SK-N-SH (cell line): Measurements from ENCODE around the gene DCP1B. TPM values are rescaled to one million over a fixed set of nuclear protein-coding genes. Genes with fewer than 3 reads are reported as not detected.

ENCODE experiments used
- CTCF ChIA-PET: fragments of 300-600, 350-600 bp; formaldehyde crosslinking; extraction: SDS; loops from one replicate; lab custom pipeline; 2021; lab: Yijun Ruan, JAX
- POLR2A ChIA-PET: fragments of 350-600 bp; sonication (Branson Sonifier 250); formaldehyde crosslinking; extraction: SDS; loops from one replicate; lab custom pipeline; 2020; ENCODE audit warnings: antibody characterized with exemption, inconsistent platforms; lab: Yijun Ruan, JAX
- DNase-seq: peaks from one replicate; pipeline ENCODE4 v3.0.0; 2012
- H2AFZ ChIP-seq: fragments of 200-600 bp; sonication (generic); 2 replicates; pipeline ENCODE4 v1.8.1; 2016; ENCODE audit warnings: antibody characterized with exemption, mild to moderate bottlenecking, low read depth
- H3F3A ChIP-seq: fragments of 200-600 bp; sonication (generic); replicated peaks from 2 replicates; pipeline ENCODE3; 2016; ENCODE audit warnings: antibody characterized with exemption, mild to moderate bottlenecking; ENCODE audit not compliant: insufficient read depth
- H3K27ac ChIP-seq, 2 experiments: fragments of 200-500 bp in 1 of 2; fragments of 200-600 bp in 1 of 2; sonication (Bioruptor generic) in 1 of 2; sonication (generic), shearing (Covaris generic) in 1 of 2; 2 replicates each; pipeline versions ENCODE4 v1.5.1 to v1.6.1; 2014 to 2016; ENCODE audit warnings: low read depth in 2 of 2, inconsistent platforms in 1 of 2, low read length in 1 of 2, mild to moderate bottlenecking in 1 of 2, mixed read lengths in 1 of 2
- H3K27me3 ChIP-seq: fragments of 200-600 bp; sonication (generic), shearing (Covaris generic); 2 replicates; pipeline ENCODE4 v1.6.1; 2016; ENCODE audit warnings: mixed run types; ENCODE audit not compliant: insufficient read depth
- H3K36me3 ChIP-seq, 2 experiments: fragments of 200-500 bp in 1 of 2; fragments of 200-600 bp in 1 of 2; sonication (Bioruptor generic) in 1 of 2; sonication (generic) in 1 of 2; replicated peaks in 1 of 2; 2 replicates each; pipeline versions ENCODE3 to v1.5.1; 2014 to 2016; ENCODE audit warnings: low read length in 1 of 2, mild to moderate bottlenecking in 1 of 2; ENCODE audit not compliant: insufficient read depth in 2 of 2, control insufficient read depth in 1 of 2
- H3K4me1 ChIP-seq, 2 experiments: fragments of 200-500 bp in 1 of 2; fragments of 200-600 bp in 1 of 2; sonication (Bioruptor generic) in 1 of 2; sonication (generic), shearing (Covaris generic) in 1 of 2; 2 replicates each; pipeline versions ENCODE4 v1.5.1 to v1.6.1; 2014 to 2016; ENCODE audit warnings: low read depth in 1 of 2, low read length in 1 of 2, mixed run types in 1 of 2; ENCODE audit not compliant: insufficient read depth in 2 of 2, control insufficient read depth in 1 of 2
- H3K4me2 ChIP-seq: fragments of 200-600 bp; sonication (generic), shearing (Covaris generic); 2 replicates; pipeline ENCODE4 v1.6.1; 2017; ENCODE audit warnings: mixed run types
- H3K4me3 ChIP-seq, 2 experiments: fragments of 200-500 bp in 1 of 2; fragments of 200-600 bp in 1 of 2; sonication (Bioruptor generic) in 1 of 2; sonication (generic), shearing (Covaris generic) in 1 of 2; 2 replicates each; pipeline versions ENCODE4 v1.5.1 to v1.8.1; 2014 to 2016; ENCODE audit warnings: low read depth in 2 of 2, inconsistent platforms in 1 of 2, low read length in 1 of 2, mild to moderate bottlenecking in 1 of 2, mixed read lengths in 1 of 2, moderate library complexity in 1 of 2
- H3K79me2 ChIP-seq: fragments of 200-600 bp; sonication (generic); 2 replicates; pipeline ENCODE4 v1.8.1; 2017; ENCODE audit warnings: mild to moderate bottlenecking; ENCODE audit not compliant: insufficient read depth
- H3K9ac ChIP-seq: fragments of 200-600 bp; sonication (generic); 2 replicates; pipeline ENCODE4 v1.6.1; 2017; ENCODE audit warnings: mixed run types
- H3K9me2 ChIP-seq: fragments of 200-600 bp; sonication (generic); 2 replicates; pipeline ENCODE4 v1.6.1; 2017; ENCODE audit warnings: mixed run types
- H3K9me3 ChIP-seq: fragments of 200-600 bp; sonication (generic); 2 replicates; pipeline ENCODE4 v1.6.1; 2017; ENCODE audit warnings: mixed run types, mild to moderate bottlenecking, moderate library complexity
- H4K20me1 ChIP-seq: fragments of 200-600 bp; sonication (generic); 2 replicates; pipeline ENCODE4 v1.6.1; 2017; ENCODE audit warnings: mild to moderate bottlenecking, mixed run types; ENCODE audit not compliant: insufficient read depth
- CHD2 ChIP-seq: fragments of 150-350 bp; IDR thresholded peaks from 2 replicates; pipeline ENCODE4 v1.6.1; 2018; ENCODE audit warnings: low read length; ENCODE audit not compliant: partially characterized antibody
- CTCF ChIP-seq: fragments of 200-600 bp; sonication (generic); IDR thresholded peaks from 2 replicates; pipeline ENCODE4 v1.6.1; 2017; ENCODE audit warnings: antibody characterized with exemption, mild to moderate bottlenecking, moderate library complexity
- EZH2phosphoT487 ChIP-seq: fragments of 200-600 bp; sonication (generic); IDR thresholded peaks from 2 replicates; pipeline ENCODE4 v1.6.1; 2017; ENCODE audit warnings: low read depth, mixed run types, mild to moderate bottlenecking, antibody characterized with exemption, moderate library complexity, borderline replicate concordance
- FOXJ3 ChIP-seq: sonication (generic); formaldehyde crosslinking; IDR thresholded peaks from 2 replicates; pipeline ENCODE4 v1.5.1; 2020; ENCODE audit warnings: mild to moderate bottlenecking, missing genetic modification reagents
- GABPA ChIP-seq: IDR thresholded peaks from 2 replicates; pipeline ENCODE4 v1.4.0; 2012; ENCODE audit warnings: low read depth, mild to moderate bottlenecking
- GATA2 ChIP-seq: sonication (generic); formaldehyde crosslinking; IDR thresholded peaks from 2 replicates; pipeline ENCODE4 v1.5.0; 2020; ENCODE audit warnings: mild to moderate bottlenecking, missing genetic modification reagents
- JUND ChIP-seq: IDR thresholded peaks from 2 replicates; pipeline ENCODE4 v1.4.0; 2012
- MEF2A ChIP-seq: IDR thresholded peaks from 2 replicates; pipeline ENCODE4 v1.4.0; 2012; ENCODE audit warnings: low read depth, borderline replicate concordance
- NRF1 ChIP-seq: IDR thresholded peaks from 2 replicates; pipeline ENCODE4 v1.6.1; 2012; ENCODE audit warnings: low read depth, mild to moderate bottlenecking, low read length
- RAD21 ChIP-seq: IDR thresholded peaks from 2 replicates; pipeline ENCODE4 v1.6.1; 2012; ENCODE audit warnings: mild to moderate bottlenecking, low read length
- RCOR1 ChIP-seq: fragments of 150-350 bp; IDR thresholded peaks from 2 replicates; pipeline ENCODE4 v1.6.1; 2017; ENCODE audit warnings: antibody characterized with exemption, low read length
- REST ChIP-seq: IDR thresholded peaks from 2 replicates; pipeline ENCODE4 v1.6.1; 2012; ENCODE audit warnings: mild to moderate bottlenecking, low read depth, low read length, moderate library complexity
- RXRA ChIP-seq: IDR thresholded peaks from 2 replicates; pipeline ENCODE4 v1.4.0; 2012; ENCODE audit warnings: low read depth, mild to moderate bottlenecking, borderline replicate concordance
- TAF1 ChIP-seq: IDR thresholded peaks from 2 replicates; pipeline ENCODE4 v1.6.1; 2012; ENCODE audit warnings: low read depth, mild to moderate bottlenecking, low read length, moderate library complexity, borderline replicate concordance
- TCF12 ChIP-seq: IDR thresholded peaks from 2 replicates; pipeline ENCODE4 v1.4.0; 2012
- YY1 ChIP-seq: IDR thresholded peaks from 2 replicates; pipeline ENCODE4 v1.4.0; 2012; ENCODE audit warnings: low read depth, mild to moderate bottlenecking
- WGBS: methylation state at CpG from one replicate; pipeline ENCODE4 v1.1.6; 2017; ENCODE audit warnings: low lambda C conversion rate; 5-methylcytosine and 5-hydroxymethylcytosine counted together
- polyA plus RNA-seq, 3 experiments: library from polyadenylated mRNA; depleted of rRNA; stranded (reverse); fragments of >200 nt; gene quantifications; 2 replicates each; pipeline ENCODE4 v1.2.3, GENCODE V29; 2012
- TF ChIP-seq, protein P1 (sequence below): IDR thresholded peaks from 2 replicates; pipeline ENCODE4 v1.4.0; 2012; ENCODE audit warnings: low read depth, borderline replicate concordance
- TF ChIP-seq, protein P2 (sequence below): fragments of 150-350 bp; IDR thresholded peaks from 2 replicates; pipeline ENCODE4 v1.6.1; 2017; ENCODE audit warnings: antibody characterized with exemption, low read length, low read depth, borderline replicate concordance
- TF ChIP-seq, protein P3 (sequence below): IDR thresholded peaks from 2 replicates; pipeline ENCODE4 v1.4.0; 2012; ENCODE audit warnings: low read depth

The DCP1B gene
- polyA plus RNA-seq, 1 of the 3 experiments (the other 2 are of a cell fraction), result 18.8 TPM

GRCh38 chr12:2046957-2047356 is 42.7 kb upstream of the DCP1B start:
- Histone ChIP-seq H3K79me2 (no peaks in the 10 kb centered on the region), H3K9ac (no peak overlapping the region), H3K27ac (no peak overlapping the region), H3K36me3 (no peaks in the 10 kb centered on the region), H3K27me3 (peaks cover 5% of the 10 kb centered on the region; the same call in 1 of the 2 replicates), H3K9me3 (no peaks in the 10 kb centered on the region), H3F3A (no peaks in the 10 kb centered on the region), H2AFZ (no peak overlapping the region), H3K4me3 (no peak overlapping the region), H3K4me1 (peaks cover 0 to 8% of the 10 kb centered on the region in 2 experiments; a peak in 1 of 4 replicates), H4K20me1 (no peaks in the 10 kb centered on the region), H3K4me2 (no peak overlapping the region), H3K9me2 (no peaks in the 10 kb centered on the region)
- no peak for TF ChIP-seq TAF1
- TF ChIP-seq YY1, result no peak
- TF ChIP-seq GABPA, result no peak
- no peak for TF ChIP-seq MEF2A
- TF ChIP-seq CHD2, result no peak
- TF ChIP-seq, protein P1, sequence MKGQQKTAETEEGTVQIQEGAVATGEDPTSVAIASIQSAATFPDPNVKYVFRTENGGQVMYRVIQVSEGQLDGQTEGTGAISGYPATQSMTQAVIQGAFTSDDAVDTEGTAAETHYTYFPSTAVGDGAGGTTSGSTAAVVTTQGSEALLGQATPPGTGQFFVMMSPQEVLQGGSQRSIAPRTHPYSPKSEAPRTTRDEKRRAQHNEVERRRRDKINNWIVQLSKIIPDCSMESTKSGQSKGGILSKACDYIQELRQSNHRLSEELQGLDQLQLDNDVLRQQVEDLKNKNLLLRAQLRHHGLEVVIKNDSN, result no peak
- DNase-seq, result no peak
- CTCF ChIA-PET, result interaction anchor here (1.3 to 2.5 kb wide), 5 partner anchors 12 to 536 kb away, joined by 4 to 10 read pairs (median 7); no protein-coding TSS in a partner anchor
- 40% methylated on average over 4 of the region's 4 CpGs for WGBS
- POLR2A ChIA-PET, result no interaction called here

DNA sequence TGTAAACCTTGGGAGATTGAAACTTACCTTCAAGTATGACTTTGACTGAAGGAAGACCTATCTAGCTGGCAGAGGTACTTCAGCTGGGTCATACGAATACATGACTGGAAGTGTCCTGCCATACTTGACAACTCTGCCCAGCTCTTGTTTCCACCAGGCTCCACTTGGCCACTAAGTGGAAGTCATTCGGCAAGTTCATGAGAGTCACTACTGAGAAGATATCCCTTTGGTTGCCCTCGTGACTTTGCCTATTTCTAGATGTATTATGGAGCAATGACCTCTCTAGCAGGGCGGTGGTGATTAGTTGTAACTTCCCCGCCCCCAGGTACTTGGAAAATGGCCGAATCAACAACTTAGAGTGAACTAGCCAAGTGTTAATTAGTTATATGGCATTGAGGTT is 39.9 kb upstream of the DCP1B start:
- Histone ChIP-seq H3F3A (no peaks in the 10 kb centered on the region), H3K27ac (no peak overlapping the region), H2AFZ (no peak overlapping the region), H3K79me2 (no peaks in the 10 kb centered on the region), H3K27me3 (peaks cover 5% of the 10 kb centered on the region; the same call in 1 of the 2 replicates), H3K4me1 (no peaks in the 10 kb centered on the region), H3K9me2 (no peaks in the 10 kb centered on the region), H3K4me3 (no peak overlapping the region), H4K20me1 (no peaks in the 10 kb centered on the region), H3K9ac (no peak overlapping the region), H3K9me3 (no peaks in the 10 kb centered on the region), H3K4me2 (no peak overlapping the region), H3K36me3 (no peaks in the 10 kb centered on the region)
- no peak for DNase-seq
- 47% methylated on average over 6 of the region's 6 CpGs for WGBS
- CTCF ChIA-PET, result interaction anchor here (1.9 kb wide), 1 partner anchor 10 kb away, joined by 11 read pairs; no protein-coding TSS in a partner anchor
- POLR2A ChIA-PET, result no interaction called here
- TF ChIP-seq EZH2phosphoT487, result no peak
- no peak for TF ChIP-seq JUND
- TF ChIP-seq RAD21, result no peak
- no peak for TF ChIP-seq GATA2 (CRISPR knock-in tag)
- TF ChIP-seq REST, result no peak
- TF ChIP-seq MEF2A, result no peak
- TF ChIP-seq RXRA, result no peak
- TF ChIP-seq RCOR1, result no peak
- TF ChIP-seq FOXJ3 (CRISPR knock-in tag), result no peak
- TF ChIP-seq TCF12, result no peak
- TF ChIP-seq, protein P1, result no peak
- TF ChIP-seq NRF1, result no peak
- TF ChIP-seq, protein P2, sequence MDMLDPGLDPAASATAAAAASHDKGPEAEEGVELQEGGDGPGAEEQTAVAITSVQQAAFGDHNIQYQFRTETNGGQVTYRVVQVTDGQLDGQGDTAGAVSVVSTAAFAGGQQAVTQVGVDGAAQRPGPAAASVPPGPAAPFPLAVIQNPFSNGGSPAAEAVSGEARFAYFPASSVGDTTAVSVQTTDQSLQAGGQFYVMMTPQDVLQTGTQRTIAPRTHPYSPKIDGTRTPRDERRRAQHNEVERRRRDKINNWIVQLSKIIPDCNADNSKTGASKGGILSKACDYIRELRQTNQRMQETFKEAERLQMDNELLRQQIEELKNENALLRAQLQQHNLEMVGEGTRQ, result no peak
- TF ChIP-seq CTCF, result no peak
- no peak for TF ChIP-seq YY1
- TF ChIP-seq, protein P3, sequence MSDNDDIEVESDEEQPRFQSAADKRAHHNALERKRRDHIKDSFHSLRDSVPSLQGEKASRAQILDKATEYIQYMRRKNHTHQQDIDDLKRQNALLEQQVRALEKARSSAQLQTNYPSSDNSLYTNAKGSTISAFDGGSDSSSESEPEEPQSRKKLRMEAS, result no peak
